HG02938 (cell line): ENCODE measurements around the gene BLM.

Source experiments
- ATAC-seq: cut with Tn5 transposase; IDR thresholded peaks from one replicate; pipeline ENCODE4 v1.9.1; 2021; ENCODE audit warnings: mild to moderate bottlenecking, moderate library complexity; ENCODE audit not compliant: unreplicated experiment

The BLM gene

GRCh38 chr15:90691369-90691768 is 25.8 kb upstream of the BLM start:
- no peak for ATAC-seq

- ATAC-seq, result peak; percentile 63
Observed at GRCh38 chr15:90691982-90692773, 25.0 kb upstream of the BLM start.

GRCh38 chr15:90694987-90695386 is 22.2 kb upstream of the BLM start:
- no peak for ATAC-seq

- no peak for ATAC-seq
Observed at GRCh38 chr15:90697175-90697574, 20.0 kb upstream of the BLM start.

GRCh38 chr15:90698629-90699028 is 18.5 kb upstream of the BLM start:
- ATAC-seq, result no peak

- no peak for ATAC-seq
Observed at GRCh38 chr15:90701048-90701447, 16.1 kb upstream of the BLM start.

GRCh38 chr15:90701880-90702630 is 15.1 kb upstream of the BLM start:
- no peak for ATAC-seq

- ATAC-seq, result no peak
Observed at GRCh38 chr15:90703455-90703854, 13.7 kb upstream of the BLM start.

GRCh38 chr15:90705212-90705611 is 11.9 kb upstream of the BLM start:
- no peak for ATAC-seq

- ATAC-seq, result no peak
Observed at GRCh38 chr15:90706394-90707327, 10.5 kb upstream of the BLM start.

GRCh38 chr15:90707489-90707888 is 9.7 kb upstream of the BLM start:
- ATAC-seq, result no peak

GRCh38 chr15:90708516-90708915 is 8.6 kb upstream of the BLM start:
- no peak for ATAC-seq

- no peak for ATAC-seq
Observed at GRCh38 chr15:90709278-90709677, 7.9 kb upstream of the BLM start.

GRCh38 chr15:90710436-90711027 is 6.6 kb upstream of the BLM start:
- no peak for ATAC-seq

GRCh38 chr15:90711418-90711824 is 5.7 kb upstream of the BLM start:
- no peak for ATAC-seq

- no peak for ATAC-seq
Observed at GRCh38 chr15:90711842-90712241, 5.3 kb upstream of the BLM start.

- no peak for ATAC-seq
Observed at GRCh38 chr15:90713081-90713480, 4.1 kb upstream of the BLM start.

- no peak for ATAC-seq
Observed at GRCh38 chr15:90716317-90716975, 700 bp upstream of the BLM start.

GRCh38 chr15:90718232-90718631 is 1.1 kb downstream of the BLM start:
- no peak for ATAC-seq

GRCh38 chr15:90720131-90720530 is 3.0 kb downstream of the BLM start:
- no peak for ATAC-seq
